GM12878 (cell line): ENCODE data around the gene SRSF2. TPM values are rescaled to one million over a fixed set of nuclear protein-coding genes. Genes with fewer than 3 reads are reported as not detected.

Experiments used
- ATAC-seq: fragments of 200-7000 bp; cut with Tn5 transposase; 3 replicates; pipeline ENCODE4 v1.9.1; 2020; ENCODE audit warnings: mild to moderate bottlenecking, moderate library complexity
- BruUV-seq: library from RNA; stranded (reverse); fragments of 400-500 nt; replicated peaks from 2 replicates; lab custom pipeline; 2021; lab: Mats Ljungman, UMichigan
- CTCF ChIA-PET: fragments of 300-600 bp; sonication (Branson Sonifier 250); formaldehyde crosslinking; extraction: SDS; loops from one replicate; lab custom pipeline; 2021; ENCODE audit warnings: inconsistent platforms; lab: Yijun Ruan, JAX
- POLR2A ChIA-PET: fragments of 350-600 bp; formaldehyde crosslinking; extraction: SDS; loops from one replicate; lab custom pipeline; 2021; ENCODE audit warnings: inconsistent platforms; lab: Charles Lee
- RAD21 ChIA-PET: fragments of 300-600 bp; sonication (Branson Sonifier 250); formaldehyde crosslinking; loops from one replicate; lab custom pipeline; 2023; ENCODE audit warnings: antibody characterized with exemption; ENCODE audit not compliant: unreplicated experiment; lab: Charles Lee
- SMC1A ChIA-PET: fragments of 300-600 bp; sonication (Branson Sonifier 250); formaldehyde crosslinking; loops from one replicate; lab custom pipeline; 2023; ENCODE audit not compliant: unreplicated experiment, uncharacterized antibody; lab: Charles Lee
- DNase-seq: peaks from one replicate; pipeline ENCODE4 v3.0.0-alpha.2; 2011; ENCODE audit warnings: low read depth, low spot score
- FAIRE-seq: peaks from 3 replicates; lab custom pipeline; 2011; peaks lifted over from hg19 to GRCh38; lab: Jason Lieb, UNC
- H2AFZ ChIP-seq: 2 replicates; pipeline ENCODE4 v1.6.0; 2011; ENCODE audit warnings: low read depth, low read length, control low read depth; ENCODE audit not compliant: control insufficient read depth
- H3K27ac ChIP-seq: 2 replicates; pipeline ENCODE4 v1.5.1; 2011; ENCODE audit warnings: control low read depth; ENCODE audit not compliant: control insufficient read depth, insufficient read depth
- H3K27me3 ChIP-seq, 2 experiments: replicated peaks in 1 of 2; 2 replicates each; pipeline versions ENCODE4 v1.6.0 to v1.6.1; 2011; ENCODE audit warnings: low read length in 1 of 2; ENCODE audit not compliant: control insufficient read depth in 2 of 2, insufficient read depth in 2 of 2
- H3K36me3 ChIP-seq, 2 experiments: 2 replicates each; pipeline ENCODE4 v1.5.1; 2011; ENCODE audit warnings: low read length in 1 of 2; ENCODE audit not compliant: control insufficient read depth in 2 of 2, insufficient read depth in 2 of 2
- H3K4me1 ChIP-seq: 2 replicates; pipeline ENCODE4 v1.6.1; 2011; ENCODE audit warnings: mild to moderate bottlenecking, low read length, moderate library complexity, mixed read lengths; ENCODE audit not compliant: control insufficient read depth, insufficient read depth
- H3K4me2 ChIP-seq: 2 replicates; pipeline ENCODE4 v1.6.0; 2011; ENCODE audit warnings: control low read depth; ENCODE audit not compliant: control insufficient read depth, insufficient read depth
- H3K4me3 ChIP-seq: fragments of 200-600 bp; sonication (generic); 2 replicates; pipeline ENCODE4 v1.5.1; 2016
- H3K79me2 ChIP-seq: 2 replicates; pipeline ENCODE4 v1.6.0; 2011; ENCODE audit warnings: low read length; ENCODE audit not compliant: control insufficient read depth, insufficient read depth
- H3K9ac ChIP-seq: 2 replicates; pipeline ENCODE4 v1.8.0; 2011; ENCODE audit warnings: low read length, control low read depth, mixed read lengths; ENCODE audit not compliant: control insufficient read depth, insufficient read depth
- H3K9me3 ChIP-seq: replicated peaks from 3 replicates; pipeline ENCODE4 v1.5.1; 2011; ENCODE audit warnings: mild to moderate bottlenecking, low read length; ENCODE audit not compliant: control insufficient read depth, insufficient read depth
- H4K20me1 ChIP-seq: 2 replicates; pipeline ENCODE4 v1.6.0; 2011; ENCODE audit not compliant: control insufficient read depth, insufficient read depth
- BCLAF1 ChIP-seq: fragments of 450-650 bp; IDR thresholded peaks from 2 replicates; pipeline ENCODE4 v1.6.1; 2017; ENCODE audit warnings: antibody characterized with exemption, mild to moderate bottlenecking, moderate library complexity
- E4F1 ChIP-seq: fragments of 450-650 bp; IDR thresholded peaks from 2 replicates; pipeline ENCODE4 v1.6.1; 2018; ENCODE audit warnings: borderline replicate concordance, mild to moderate bottlenecking; ENCODE audit not compliant: partially characterized antibody
- KDM1A ChIP-seq: fragments of 200-600 bp; sonication (generic); IDR thresholded peaks from 2 replicates; pipeline ENCODE4 v1.6.1; 2016; ENCODE audit warnings: borderline replicate concordance
- MEF2B ChIP-seq: fragments of 450-650 bp; IDR thresholded peaks from 2 replicates; pipeline ENCODE4 v1.6.1; 2018; ENCODE audit warnings: mild to moderate bottlenecking, moderate library complexity; ENCODE audit not compliant: partially characterized antibody, poor library complexity, severe bottlenecking
- MXI1 ChIP-seq: fragments of 150-350 bp; IDR thresholded peaks from 2 replicates; pipeline ENCODE4 v1.6.1; 2011; ENCODE audit warnings: low read depth, mild to moderate bottlenecking, inconsistent platforms, low read length, improper control_type of control experiment
- NR2F1 ChIP-seq: fragments of 450-650 bp; conservative IDR thresholded peaks from 2 replicates; pipeline ENCODE4 v1.6.1; 2017; ENCODE audit warnings: mild to moderate bottlenecking
- POLR2AphosphoS2 ChIP-seq: IDR thresholded peaks from 2 replicates; pipeline ENCODE4 v1.6.1; 2011; ENCODE audit warnings: low read depth, mild to moderate bottlenecking, low read length, improper control_type of control experiment, moderate library complexity
- RAD21 ChIP-seq: IDR thresholded peaks from 2 replicates; pipeline ENCODE4 v1.6.1; 2011; ENCODE audit warnings: mild to moderate bottlenecking, low read depth, low read length, moderate library complexity; ENCODE audit not compliant: insufficient read depth
- SMAD5 ChIP-seq: IDR thresholded peaks from 2 replicates; pipeline ENCODE4 v1.6.1; 2016; ENCODE audit warnings: antibody characterized with exemption, low read depth
- YY1 ChIP-seq: IDR thresholded peaks from 2 replicates; pipeline ENCODE4 v1.6.1; 2011; ENCODE audit warnings: low read depth, mild to moderate bottlenecking, low read length
- WGBS: methylation state at CpG from one replicate; pipeline ENCODE4 v1.1.6; 2016; ENCODE audit warnings: low lambda C conversion rate; ENCODE audit not compliant: insufficient replicate concordance, insufficient coverage; ENCODE audit errors: missing lambda C conversion rate; 5-methylcytosine and 5-hydroxymethylcytosine counted together
- in situ Hi-C: fragments of 300-500 bp; cut with MboI; formaldehyde crosslinking; loops from 9 replicates; pipeline ENCODE4 v1.14.3; 2018; ENCODE audit warnings: mixed read lengths
- intact Hi-C: fragments of 100-400 bp; cut with micrococcal nuclease; formaldehyde crosslinking; loops from one replicate; pipeline ENCODE4 v1.14.2; 2022; ENCODE audit not compliant: unreplicated experiment
- polyA plus RNA-seq, 11 experiments: library from polyadenylated mRNA; depleted of rRNA in 4 of 11; unstranded in 6 of 11; stranded (reverse) in 5 of 11; fragments of >200 nt; fragmentation: Nextera tagmentation in 4 of 11; fragmentation: Illumina TruSeq in 1 of 11; extraction: Ambion mirVana in 4 of 11; extraction: Trizol in 1 of 11; gene quantifications; 1 replicate in 1 of 11; 2 replicates in 10 of 11; pipeline versions ENCODE4 v1.2.1 to v1.2.3, GENCODE V29; 2011 to 2016; ENCODE audit warnings: inconsistent platforms in 2 of 11, missing spikeins in 2 of 11, low read depth in 1 of 11
- total RNA-seq, 4 experiments: library from RNA; depleted of rRNA in 3 of 4; stranded (reverse); fragments of >200 nt in 3 of 4; fragmentation: Illumina TruSeq in 1 of 4; extraction: Trizol in 1 of 4; gene quantifications; 2 replicates each; pipeline versions ENCODE4 v1.2.1 to v1.2.3, GENCODE V29; 2013 to 2021
- TF ChIP-seq, protein P1 (sequence below): fragments of 450-650 bp; formaldehyde crosslinking; IDR thresholded peaks from 2 replicates; pipeline ENCODE4 v1.4.0; 2022; ENCODE audit warnings: mild to moderate bottlenecking, moderate library complexity
- TF ChIP-seq, protein P2 (sequence below): fragments of 450-650 bp; IDR thresholded peaks from 2 replicates; pipeline ENCODE4 v1.6.1; 2017; ENCODE audit warnings: borderline replicate concordance

Gene SRSF2
- total and polyA plus RNA-seq, 10 of the 15 experiments (the other 5 are each of a cell fraction or from before 2014, with no cell fraction given): 225 to 795 (median 410) TPM

GRCh38 chr17:76726231-76726775 lies 10.8 kb downstream of the SRSF2 start, which contains the start of gene JMJD6:
JMJD6 (minus strand) TSS chr17:76726606; CDS start chr17:76726475, 131 bp downstream.
- Histone ChIP-seq H2AFZ (peak within 1 kb of the TSS; percentile 78), H3K4me3 (peak within 1 kb of the TSS; percentile 97), H3K27me3 (no peaks in the 10 kb centered on the region), H3K36me3 (peaks cover 0 to 15% of the 10 kb centered on the region in 2 experiments; a peak in 2 of 4 replicates), H3K9ac (peak within 1 kb of the TSS; percentile 98), H3K27ac (peak within 1 kb of the TSS; percentile 98), H3K9me3 (no peaks in the 10 kb centered on the region), H3K4me1 (no peaks in the 10 kb centered on the region; the same call in 1 of the 2 replicates), H3K79me2 (peaks cover 68% of the 10 kb centered on the region), H3K4me2 (peak within 1 kb of the TSS; percentile 68), H4K20me1 (no peaks in the 10 kb centered on the region)
- 1% methylated on average over 46 of the region's 60 CpGs for WGBS
- CTCF ChIA-PET: interaction anchor here (3.4 to 7.2 kb wide), 2 partner anchors 9 to 12 kb away, joined by 12 to 65 read pairs; no protein-coding TSS in a partner anchor
- DNase-seq (peak; percentile 86), FAIRE-seq (peak; percentile 82), ATAC-seq (peak; percentile 85)
- SMC1A ChIA-PET: interaction anchor here (1.0 kb wide), 1 partner anchor 20 kb away, joined by 3 read pairs; no protein-coding TSS in a partner anchor
- TSS peak; percentile 82 for BruUV-seq
- intact Hi-C loops: loop anchor here (5.0 kb wide), 1 partner anchor 111 kb away; no protein-coding TSS in a partner anchor
- POLR2A ChIA-PET: interaction anchor here (1.1 to 4.4 kb wide), 3 partner anchors 11 to 64 kb away, joined by 3 to 60 read pairs (median 3); partner anchors contain the start of genes MFSD11 and SRSF2
- RAD21 ChIA-PET: interaction anchor here (0.6 to 1.1 kb wide), 2 partner anchors 9 to 414 kb away, joined by 3 to 4 read pairs; partner anchors contain the start of gene SEC14L1
- in situ Hi-C loops: no loop called here
- TF ChIP-seq E4F1 (peak; percentile 12), SMAD5 (no peak), MXI1 (no peak), YY1 (peak; percentile 97), RAD21 (no peak), NR2F1 (peak; percentile 82), BCLAF1 (no peak), KDM1A (no peak), MEF2B (peak; percentile 52), POLR2AphosphoS2 (0 out of 2 replicates have a peak, but pooled peaks have one; percentile 29)
- TF ChIP-seq, protein P1, sequence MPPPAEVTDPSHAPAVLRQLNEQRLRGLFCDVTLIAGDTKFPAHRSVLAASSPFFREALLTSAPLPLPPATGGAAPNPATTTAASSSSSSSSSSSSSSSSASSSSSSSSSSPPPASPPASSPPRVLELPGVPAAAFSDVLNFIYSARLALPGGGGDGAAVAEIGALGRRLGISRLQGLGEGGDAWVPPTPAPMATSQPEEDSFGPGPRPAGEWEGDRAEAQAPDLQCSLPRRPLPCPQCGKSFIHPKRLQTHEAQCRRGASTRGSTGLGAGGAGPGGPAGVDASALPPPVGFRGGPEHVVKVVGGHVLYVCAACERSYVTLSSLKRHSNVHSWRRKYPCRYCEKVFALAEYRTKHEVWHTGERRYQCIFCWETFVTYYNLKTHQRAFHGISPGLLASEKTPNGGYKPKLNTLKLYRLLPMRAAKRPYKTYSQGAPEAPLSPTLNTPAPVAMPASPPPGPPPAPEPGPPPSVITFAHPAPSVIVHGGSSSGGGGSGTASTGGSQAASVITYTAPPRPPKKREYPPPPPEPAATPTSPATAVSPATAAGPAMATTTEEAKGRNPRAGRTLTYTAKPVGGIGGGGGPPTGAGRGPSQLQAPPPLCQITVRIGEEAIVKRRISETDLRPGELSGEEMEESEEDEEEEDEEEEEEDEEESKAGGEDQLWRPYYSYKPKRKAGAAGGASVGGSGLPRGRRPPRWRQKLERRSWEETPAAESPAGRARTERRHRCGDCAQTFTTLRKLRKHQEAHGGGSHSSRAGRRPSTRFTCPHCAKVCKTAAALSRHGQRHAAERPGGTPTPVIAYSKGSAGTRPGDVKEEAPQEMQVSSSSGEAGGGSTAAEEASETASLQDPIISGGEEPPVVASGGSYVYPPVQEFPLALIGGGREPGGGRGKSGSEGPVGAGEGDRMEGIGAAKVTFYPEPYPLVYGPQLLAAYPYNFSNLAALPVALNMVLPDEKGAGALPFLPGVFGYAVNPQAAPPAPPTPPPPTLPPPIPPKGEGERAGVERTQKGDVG (CRISPR knock-in tag): no peak
- TF ChIP-seq, protein P2, sequence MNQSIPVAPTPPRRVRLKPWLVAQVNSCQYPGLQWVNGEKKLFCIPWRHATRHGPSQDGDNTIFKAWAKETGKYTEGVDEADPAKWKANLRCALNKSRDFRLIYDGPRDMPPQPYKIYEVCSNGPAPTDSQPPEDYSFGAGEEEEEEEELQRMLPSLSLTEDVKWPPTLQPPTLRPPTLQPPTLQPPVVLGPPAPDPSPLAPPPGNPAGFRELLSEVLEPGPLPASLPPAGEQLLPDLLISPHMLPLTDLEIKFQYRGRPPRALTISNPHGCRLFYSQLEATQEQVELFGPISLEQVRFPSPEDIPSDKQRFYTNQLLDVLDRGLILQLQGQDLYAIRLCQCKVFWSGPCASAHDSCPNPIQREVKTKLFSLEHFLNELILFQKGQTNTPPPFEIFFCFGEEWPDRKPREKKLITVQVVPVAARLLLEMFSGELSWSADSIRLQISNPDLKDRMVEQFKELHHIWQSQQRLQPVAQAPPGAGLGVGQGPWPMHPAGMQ: peak; percentile 65; the same call in 1 of the 2 replicates
